HG03439 (cell line): ENCODE measurements around the gene GTF2A1.
"Not testable (repeated sequence)": the region's sequence is repeated elsewhere in the genome, so short reads cannot be mapped to it uniquely, and the experiment has no call there.

Source experiments
- ATAC-seq: cut with Tn5 transposase; IDR thresholded peaks from one replicate; pipeline ENCODE4 v1.9.1; 2021; ENCODE audit warnings: mild to moderate bottlenecking, moderate library complexity; ENCODE audit not compliant: unreplicated experiment

Gene GTF2A1

DNA sequence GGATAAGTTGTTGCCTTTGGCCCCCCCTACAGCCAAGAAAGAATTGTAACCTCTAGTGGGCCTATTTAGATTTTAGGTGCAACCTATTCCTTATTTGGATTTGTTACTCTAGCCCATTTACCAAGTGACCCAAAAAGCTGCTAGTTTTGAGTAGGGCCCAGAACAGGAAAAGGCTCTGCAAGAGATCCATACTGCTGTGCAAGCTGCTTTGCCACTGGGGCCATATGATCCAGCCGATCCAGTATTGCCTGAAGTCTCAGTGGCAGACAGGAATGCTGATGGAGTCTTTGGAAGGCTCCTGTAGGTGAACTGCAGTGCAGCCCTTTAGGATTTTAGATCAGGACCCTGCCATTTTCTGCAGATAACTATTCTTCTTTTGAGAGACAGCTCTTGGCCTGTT is 12.9 kb upstream of the GTF2A1 start:
- ATAC-seq = no peak

DNA sequence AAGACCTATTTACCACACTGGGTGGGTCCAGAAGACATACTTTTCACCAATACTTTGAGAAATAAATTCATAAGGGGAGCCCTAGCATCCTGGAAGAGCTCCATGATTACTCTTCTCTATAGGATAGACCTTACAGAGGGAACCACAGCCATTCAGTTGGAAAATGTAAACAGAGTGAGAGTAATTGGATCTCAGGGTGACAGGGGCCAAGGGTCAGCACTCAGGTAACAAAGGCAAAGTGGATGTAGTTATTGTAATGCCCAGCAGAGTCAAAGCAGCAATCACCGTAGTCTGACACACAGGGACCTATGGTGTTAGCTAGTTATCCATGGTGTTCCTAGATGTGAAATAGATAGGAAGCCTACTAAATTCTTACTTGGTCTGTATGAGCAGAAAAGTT is 10.8 kb upstream of the GTF2A1 start:
- no peak for ATAC-seq

DNA sequence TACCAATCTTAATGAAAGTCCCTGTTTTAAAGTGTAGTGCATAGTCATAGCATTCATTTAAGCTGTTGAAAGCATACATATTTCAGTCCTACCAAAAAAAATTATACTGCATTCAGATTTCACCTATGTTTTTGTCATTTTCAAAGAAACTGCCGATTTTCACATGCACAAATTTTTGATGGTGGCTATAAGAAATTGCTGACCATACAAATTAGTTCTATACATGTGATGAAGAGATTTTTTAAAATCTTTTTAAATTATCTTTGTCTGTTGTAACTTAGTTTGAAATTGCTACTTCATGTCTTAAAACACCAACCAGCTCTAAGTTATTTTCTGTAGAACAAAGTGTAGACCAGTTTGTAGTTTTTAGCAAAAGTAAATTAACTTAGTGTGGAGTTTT is 3.5 kb upstream of the GTF2A1 start:
- no peak for ATAC-seq

DNA sequence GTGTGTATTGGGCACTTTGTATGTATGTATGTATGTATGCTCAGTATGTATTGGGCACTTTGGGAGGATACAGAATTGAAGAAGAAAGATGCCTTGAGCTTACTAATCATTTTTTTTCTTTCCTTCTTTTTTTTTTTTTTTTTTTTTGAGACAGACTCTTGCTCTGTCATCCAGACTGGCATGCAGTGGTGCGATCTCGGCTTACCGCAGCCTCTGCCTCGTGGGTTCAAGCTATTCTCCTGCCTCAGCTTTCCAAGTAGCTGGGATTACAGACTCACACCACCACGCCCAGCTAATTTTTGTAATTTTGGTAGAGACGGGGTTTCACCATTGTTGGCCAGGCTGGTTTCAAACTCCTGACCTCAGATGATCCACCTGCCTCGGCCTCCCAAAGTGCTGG is 3.0 kb upstream of the GTF2A1 start:
- ATAC-seq = not testable (repeated sequence)

DNA sequence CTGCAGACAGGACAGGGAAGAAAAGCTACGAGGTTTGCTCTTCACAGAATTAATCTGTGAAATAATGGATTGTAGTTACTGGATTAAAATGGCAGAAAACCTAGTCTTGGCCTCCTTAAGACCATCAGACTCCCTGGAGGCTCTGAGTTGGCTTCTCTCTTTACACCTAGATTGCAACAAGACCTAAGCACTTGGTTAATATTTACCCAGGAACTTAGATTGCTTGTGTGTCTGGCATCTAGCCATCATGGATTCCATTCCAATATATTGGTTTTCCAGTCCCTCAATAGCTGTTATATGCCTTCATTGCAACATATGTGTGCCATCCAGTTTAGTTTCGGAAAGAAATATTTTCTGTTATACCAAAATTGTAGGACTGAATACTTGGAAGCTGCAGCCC is 1.9 kb upstream of the GTF2A1 start:
- no peak for ATAC-seq

DNA sequence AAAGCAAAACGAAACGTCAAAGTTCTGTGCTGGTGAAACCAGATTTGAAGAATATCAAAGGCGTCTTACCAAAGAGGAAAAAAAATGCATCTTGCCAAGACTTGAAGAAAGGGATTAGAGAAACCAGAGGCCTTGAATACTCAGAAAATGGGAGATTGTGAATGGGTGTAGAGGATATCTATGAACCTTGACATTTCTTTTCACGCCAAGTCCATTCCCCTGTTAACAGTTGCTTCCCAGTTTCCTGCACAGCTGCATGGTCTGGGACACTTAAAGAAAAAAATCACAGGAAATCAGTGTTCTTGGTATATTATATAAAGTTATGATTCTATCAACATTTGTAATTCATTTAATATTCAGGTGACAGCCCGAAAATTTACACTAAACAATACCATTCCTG is 1.4 kb upstream of the GTF2A1 start:
- no peak for ATAC-seq

DNA sequence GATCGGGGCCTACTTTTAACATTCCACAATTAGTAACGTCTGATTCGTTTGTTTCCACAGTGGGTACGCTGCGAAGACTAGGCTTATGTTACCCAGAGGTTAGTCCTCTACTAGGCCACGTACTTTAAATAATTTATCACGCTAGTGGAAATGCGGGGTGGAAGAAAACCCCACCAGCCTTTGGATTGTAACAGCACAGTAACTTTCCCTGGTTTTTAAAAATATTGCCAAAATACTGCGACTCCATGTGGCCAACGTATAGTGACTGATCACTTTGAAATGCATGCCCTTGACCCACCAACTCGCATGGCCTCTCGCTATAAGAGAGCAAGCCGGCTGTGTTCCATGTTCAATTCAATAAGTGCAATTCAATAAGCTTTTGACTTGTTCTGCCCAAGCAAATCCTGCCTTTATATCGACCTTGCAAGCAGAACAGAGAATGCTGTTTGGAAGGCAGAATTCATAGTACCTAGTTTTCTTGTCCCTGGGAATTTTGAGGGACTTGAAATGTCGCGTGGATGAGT is 882 bp upstream of the GTF2A1 start:
- ATAC-seq = no peak

DNA sequence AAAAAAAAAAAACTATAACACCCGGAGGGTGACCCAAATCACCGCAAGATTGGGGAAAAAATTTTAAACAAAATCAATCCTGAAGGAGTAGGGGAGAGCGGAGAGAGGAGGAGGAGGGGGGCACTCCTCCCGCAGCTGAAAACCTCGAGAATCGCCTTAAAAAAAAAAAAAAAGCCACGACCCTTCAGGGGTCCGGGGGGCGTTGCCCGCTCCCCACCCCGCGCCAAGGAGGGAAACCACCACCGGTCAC is 254 bp downstream of the GTF2A1 start:
- ATAC-seq = no peak

DNA sequence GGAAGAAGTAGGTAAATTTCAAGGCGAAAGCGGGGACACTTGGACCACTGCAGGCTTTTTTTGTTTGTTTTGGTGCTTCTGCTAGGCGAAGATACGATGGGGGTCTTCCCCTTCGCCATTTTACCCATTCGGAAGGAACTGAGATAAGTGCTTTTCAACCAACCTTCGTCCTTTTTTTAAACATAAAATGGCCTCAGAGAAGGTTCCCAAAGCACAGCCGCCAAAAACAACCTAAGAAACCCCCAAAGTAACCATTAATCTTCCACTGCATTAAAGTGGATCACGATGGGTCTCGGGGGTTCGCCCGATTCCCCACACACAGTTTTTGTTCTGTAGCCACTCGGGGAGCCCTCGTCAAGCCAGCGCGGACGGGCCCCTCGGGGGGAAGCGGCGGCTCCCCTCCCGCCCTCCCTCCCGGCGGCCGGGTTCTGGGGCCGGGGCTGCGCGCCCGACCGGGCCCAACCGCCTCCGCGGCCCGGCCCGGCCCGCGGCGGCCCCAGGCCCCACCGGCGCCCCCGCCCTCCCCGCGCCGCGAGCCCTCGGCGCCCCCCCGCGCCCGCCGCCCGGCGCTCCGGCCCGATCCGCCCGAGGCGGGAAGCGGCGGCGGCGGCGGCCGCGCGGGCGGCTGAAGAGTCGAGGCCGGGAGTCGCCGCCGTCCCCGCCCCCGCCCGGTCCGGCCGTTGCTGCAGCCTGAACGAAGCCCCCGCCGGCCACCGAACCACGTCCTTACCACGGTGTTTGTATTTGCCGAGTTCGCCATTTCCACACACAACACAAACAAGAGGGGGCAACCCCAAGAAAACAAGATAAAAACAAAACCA is 790 bp downstream of the GTF2A1 start:
- ATAC-seq = peak; percentile 2

DNA sequence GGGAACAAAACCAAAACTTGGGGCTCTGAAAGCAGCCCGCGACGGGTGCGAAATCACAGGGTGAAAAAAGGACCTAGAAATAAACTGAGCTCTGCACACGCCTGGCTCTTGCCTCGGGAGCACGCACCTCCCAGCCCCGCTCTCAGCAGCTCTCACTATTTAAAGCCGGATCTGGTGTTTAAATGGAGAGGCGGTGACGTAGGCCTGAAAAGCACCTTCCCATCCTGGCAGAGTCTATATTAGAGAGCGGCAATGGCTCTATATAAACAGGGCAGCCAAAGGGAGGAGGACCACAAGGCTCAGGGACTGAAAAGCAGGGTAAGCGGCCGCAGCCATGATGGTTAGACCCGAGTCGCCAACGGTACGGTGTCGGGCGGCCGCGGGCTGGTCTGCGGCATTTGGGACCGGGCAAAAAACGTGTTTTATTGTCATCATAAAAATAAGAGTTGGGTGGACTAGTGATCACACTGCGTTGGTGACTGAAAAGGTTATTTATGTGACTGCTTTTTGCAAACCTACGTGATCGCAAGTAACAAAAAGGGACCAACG is 1.5 kb downstream of the GTF2A1 start:
- peak; percentile 55 for ATAC-seq

DNA sequence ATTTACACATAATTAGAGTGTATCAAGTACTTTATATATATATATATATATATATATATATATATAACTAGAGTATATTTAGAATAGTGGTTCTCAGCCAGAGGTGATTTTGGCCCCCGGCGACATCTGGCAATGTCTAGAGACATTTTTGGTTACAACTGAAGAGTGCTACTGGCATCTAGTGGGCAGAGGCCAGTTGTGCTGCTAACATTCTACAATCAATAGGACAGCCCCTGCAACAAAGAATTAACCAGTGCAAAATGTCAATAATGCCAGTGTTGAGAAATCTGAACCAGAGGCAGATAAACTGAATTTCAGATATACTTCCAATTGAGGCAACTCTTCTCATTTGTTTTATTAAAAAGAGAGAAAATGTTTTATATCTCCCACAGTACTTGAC is 8.9 kb downstream of the GTF2A1 start:
- peak; percentile 78 for ATAC-seq

DNA sequence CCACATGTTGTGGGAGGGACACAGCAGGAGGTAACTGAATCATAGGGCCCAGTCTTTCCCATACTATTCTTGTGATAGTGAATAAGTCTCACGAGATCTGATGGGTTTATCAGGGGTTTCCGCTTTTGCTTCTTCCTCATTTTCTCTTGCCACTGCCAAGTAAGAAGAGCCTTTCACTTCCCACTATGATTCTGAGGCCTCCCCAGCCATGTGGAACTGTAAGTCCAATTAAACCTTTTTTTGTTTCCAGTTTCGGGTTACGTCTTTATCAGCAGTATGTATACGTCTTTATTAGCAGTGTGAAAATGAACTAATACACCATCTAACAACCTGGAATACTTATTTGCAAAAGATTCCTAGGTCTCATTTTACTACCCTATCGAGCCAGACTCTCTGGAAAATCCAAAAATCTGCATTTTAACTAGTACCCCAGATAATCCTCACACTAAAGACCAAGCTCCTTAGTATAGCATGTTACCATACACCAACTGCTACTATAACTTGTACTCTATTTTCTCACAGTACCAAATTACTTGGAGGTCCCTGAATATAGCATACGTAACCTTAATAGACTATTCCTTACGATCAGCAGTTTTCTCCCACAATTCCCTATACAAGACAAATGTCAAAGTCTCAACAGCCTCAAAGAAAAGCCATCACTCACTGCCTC is 11.5 kb downstream of the GTF2A1 start:
- no peak for ATAC-seq

DNA sequence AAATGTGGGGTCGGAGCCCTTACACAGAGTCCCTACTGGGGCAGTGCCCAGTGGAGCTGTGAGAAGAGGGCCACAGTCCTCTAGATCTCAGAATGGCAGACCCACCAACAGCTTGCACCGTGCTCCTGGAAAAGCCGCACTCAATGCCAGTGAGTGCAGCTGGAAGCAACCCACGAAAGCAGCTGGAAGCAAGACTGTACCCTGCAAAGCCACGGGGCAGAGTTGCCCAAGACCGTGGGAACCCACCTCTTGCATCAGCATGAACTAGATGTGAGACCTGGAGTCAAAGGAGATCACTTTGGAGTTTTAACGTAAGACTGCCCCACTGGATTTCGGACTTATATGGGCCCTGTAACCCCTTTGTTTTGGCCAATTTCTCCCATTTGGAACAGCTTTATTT is 12.3 kb downstream of the GTF2A1 start:
- ATAC-seq = no peak

DNA sequence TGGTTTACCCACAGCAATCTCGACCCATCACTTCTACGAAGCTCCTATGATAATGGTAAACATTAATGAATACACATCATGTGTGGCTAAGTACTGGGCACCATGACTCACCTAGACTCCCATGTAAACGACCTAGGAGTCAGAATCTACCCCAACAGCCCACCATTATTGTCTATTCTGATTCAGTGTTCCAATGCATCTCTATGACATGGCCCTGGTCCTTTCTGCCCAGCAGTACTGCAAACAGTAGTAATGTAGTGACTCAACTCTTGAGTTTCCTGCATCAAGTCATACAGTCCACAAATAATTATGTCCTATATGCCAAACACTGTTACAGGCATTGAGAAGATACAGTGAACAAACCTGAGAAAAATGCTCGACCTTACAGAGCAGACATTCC is 14.6 kb downstream of the GTF2A1 start:
- no peak for ATAC-seq

DNA sequence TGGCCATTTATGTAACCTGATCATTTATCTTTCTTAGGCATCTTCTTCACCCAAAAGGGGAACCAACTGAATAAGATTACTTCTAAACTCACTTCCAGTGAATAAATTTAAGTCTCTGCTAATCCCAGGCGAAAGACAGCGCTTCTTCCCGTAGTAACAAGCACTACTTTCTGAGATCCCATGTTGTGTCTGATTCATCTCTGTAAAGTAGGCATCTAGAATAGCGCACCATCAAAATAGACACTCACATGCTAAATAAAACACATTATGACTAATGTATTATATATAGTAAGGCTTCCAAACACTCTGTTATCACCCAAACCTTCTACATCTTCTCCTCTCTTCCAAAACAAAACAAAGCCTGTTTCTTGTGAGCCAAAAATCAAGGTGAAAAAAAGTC is 15.1 kb downstream of the GTF2A1 start:
- ATAC-seq = no peak

DNA sequence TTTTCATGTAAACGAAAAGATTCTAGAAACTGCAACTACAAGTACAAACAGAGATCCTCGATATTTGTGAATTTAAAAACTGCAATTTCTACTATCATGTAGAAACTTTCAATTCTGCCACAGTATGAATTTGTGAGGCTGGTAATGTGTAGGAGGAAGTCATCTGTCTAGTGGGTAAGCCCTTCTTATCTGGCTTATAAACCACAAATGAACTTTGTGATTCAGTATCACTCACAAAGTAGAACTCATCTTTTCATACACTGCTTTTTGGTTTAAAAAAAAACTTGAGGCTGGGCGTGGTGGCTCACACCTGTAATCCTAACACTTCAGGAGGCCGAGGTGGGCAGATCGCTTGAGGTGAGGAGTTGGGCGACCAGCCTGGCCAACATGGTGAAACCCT is 20.7 kb downstream of the GTF2A1 start:
- no peak for ATAC-seq

DNA sequence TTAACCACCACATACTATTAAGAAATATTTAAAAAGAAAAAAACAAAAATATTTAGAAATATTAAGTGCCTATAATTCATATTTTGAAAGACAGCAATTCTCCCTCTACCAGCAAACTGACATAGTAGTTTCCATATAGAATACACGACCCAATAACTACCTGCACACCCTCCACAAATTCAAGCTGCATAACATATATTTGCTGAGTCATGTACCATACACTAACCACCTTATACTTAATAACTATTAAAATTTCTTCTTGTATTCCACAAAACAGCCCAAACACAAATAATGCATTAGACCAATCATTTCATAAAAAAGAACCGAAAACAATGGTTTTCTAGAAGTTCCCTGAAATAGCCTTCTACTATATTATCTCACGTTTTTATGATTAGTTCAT is 21.7 kb downstream of the GTF2A1 start:
- ATAC-seq = no peak

DNA sequence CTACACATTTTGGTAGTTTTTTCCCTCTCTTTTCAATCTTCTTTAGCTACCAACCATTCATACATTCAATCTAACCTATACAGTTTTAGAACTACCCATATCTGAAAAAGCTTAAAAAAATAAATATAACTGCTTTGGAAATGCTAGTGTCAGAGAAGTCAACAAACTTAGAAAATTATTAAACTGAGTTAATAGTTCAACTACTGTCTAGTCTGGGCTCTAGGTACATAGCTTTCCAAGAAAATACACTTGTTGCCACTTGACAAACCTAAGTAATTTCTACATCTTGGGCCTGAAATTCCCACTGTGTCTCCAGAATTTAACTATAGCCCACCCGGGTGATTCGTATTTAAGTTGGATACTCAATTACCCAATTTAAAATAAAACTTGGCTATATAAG is 22.1 kb downstream of the GTF2A1 start:
- ATAC-seq = no peak

DNA sequence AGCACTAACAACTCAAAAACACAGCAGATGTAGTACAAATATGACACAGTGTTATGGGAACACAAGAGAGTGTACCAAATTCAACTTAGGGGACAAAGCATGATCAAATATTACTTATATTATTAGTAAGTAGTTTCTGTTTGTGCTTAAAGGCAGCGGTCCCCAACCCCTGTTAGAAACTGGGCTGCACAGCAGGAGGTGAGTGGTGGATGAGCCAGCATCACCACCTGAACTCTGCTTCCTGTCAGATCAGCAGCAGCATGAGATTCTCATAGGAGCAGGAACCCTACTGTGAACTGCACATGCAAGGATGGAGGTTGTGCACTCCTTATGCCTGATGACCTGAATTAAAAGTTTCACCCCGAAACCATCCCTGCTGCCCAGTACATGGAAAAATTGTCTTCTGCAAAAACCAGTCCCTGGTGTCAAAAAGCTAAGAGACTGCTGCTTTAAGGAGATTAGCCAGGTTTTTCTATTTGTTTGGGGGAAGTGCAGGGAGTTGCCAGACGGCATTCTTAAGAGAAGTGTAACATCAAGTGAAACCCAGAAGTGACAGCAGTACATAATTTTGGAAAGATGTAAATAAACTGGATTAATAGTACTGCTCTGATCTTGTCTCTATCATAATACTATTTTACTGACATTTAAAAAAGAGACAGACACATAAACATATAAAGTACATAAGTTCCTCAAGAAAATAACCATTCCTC is 26.7 kb downstream of the GTF2A1 start:
- ATAC-seq = peak; percentile 54

DNA sequence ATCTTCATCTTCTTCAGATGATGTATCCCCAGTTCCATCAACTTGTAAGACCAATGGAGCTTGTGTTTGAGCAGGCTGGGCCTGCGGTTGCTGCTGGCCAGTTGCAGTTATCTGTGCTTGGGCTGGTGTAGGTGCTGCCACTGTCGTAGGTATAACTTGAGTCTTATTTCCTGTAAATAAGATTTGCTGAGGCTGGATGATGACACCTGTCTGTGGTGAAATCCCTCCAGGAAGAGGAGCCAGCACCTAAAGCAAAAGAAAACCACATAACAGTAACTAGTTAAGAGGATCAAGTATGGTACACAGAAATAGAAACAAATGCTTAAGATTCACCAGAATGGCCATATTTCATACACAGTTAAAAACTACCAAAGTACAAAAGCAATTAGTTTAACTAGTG is 28.2 kb downstream of the GTF2A1 start:
- ATAC-seq = no peak

DNA sequence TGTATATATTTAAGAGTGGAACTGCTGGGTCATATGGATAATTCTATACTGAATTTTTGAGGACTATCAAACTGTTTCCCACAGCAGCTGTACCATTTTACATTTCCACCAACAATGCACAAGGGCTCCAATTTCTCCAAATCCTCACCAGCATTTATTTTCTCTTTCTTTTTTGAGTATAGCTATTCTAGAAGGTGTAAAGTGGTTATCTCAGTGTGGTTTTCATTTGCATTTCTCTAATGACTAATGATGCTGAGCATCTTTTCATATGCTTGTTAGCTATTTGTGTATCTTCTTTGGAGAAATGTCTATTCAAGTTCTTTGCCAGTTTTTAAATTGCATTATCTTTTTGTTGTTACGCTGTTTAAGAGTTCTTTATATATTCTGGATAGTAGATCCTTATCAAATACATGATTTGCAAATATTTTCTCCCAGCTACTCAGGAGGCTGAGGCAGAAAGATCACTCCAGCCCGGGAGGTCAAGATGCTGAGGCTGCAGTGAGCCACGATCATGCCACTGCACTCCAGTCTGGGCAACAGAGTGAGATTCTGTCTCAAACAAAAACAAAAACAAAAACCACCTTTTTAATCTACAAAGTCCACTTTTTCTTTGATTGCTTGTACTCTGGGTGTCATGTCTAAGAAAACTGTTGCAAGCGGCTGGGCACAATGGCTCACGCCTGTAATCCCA is 32.8 kb downstream of the GTF2A1 start:
- ATAC-seq = peak; percentile 86
